Measurements from ENCODE around the gene TMTC2. TPM values are rescaled to one million over a fixed set of nuclear protein-coding genes. Genes with fewer than 3 reads are reported as not detected.

Gene TMTC2
- polyA plus RNA-seq, 1 donor from 2014 or later: 20.6 TPM

GRCh38 chr12:83141460-83141994, 454.8 kb downstream of the TMTC2 start:
- H3K36me3 ChIP-seq (ENCODE audit: insufficient read depth, low read length): no peaks in the 10 kb centered on the region
- no peaks in the 10 kb centered on the region for H3K9me3 ChIP-seq (ENCODE audit: low read length)
- no peak overlapping the region for H3K9ac ChIP-seq (ENCODE audit: low read length)
- no peaks in the 10 kb centered on the region for H4K20me1 ChIP-seq (ENCODE audit: insufficient read depth)
- no peaks in the 10 kb centered on the region for H3K9me2 ChIP-seq (ENCODE audit: insufficient read depth, low read length)
- H3F3A ChIP-seq (ENCODE audit: insufficient read depth, low read length, poor library complexity, severe bottlenecking): no peaks in the 10 kb centered on the region
- H3K27me3 ChIP-seq (ENCODE audit: insufficient read depth, low read depth, low read length): no peaks in the 10 kb centered on the region
- H2AFZ ChIP-seq (ENCODE audit: low read depth, low read length): no peak overlapping the region
- no peak overlapping the region for H3K4me2 ChIP-seq (ENCODE audit: low read length)
- no peaks in the 10 kb centered on the region for H3K79me2 ChIP-seq (replicated peaks; ENCODE audit: insufficient read depth, low read length)
- TF ChIP-seq RAD21 (conservative IDR thresholded peaks at IDR 0.05) (no peak), TAF1 (IDR thresholded peaks at IDR 0.05; ENCODE audit: low read depth) (no peak), POLR2AphosphoS5 (IDR thresholded peaks at IDR 0.05) (no peak), REST (IDR thresholded peaks at IDR 0.05; ENCODE audit: borderline replicate concordance) (no peak), SMC3 (conservative IDR thresholded peaks at IDR 0.05; ENCODE audit: poor library complexity) (no peak), EZH2 (IDR thresholded peaks at IDR 0.05; ENCODE audit: borderline replicate concordance, insufficient read depth, low read length, poor library complexity, severe bottlenecking) (no peak), MXI1 (conservative IDR thresholded peaks at IDR 0.05; ENCODE audit: poor library complexity, severe bottlenecking) (no peak), EP300 (conservative IDR thresholded peaks at IDR 0.05; ENCODE audit: poor library complexity, severe bottlenecking) (no peak), CTCF (IDR thresholded peaks at IDR 0.05; ENCODE audit: poor library complexity, severe bottlenecking) (no peak)
- no peak overlapping the region for H3K27ac ChIP-seq (ENCODE audit: low read length)
- H3K4me3 ChIP-seq (ENCODE audit: low read length): no peak overlapping the region

- Histone ChIP-seq H4K20me1 (ENCODE audit: insufficient read depth) (no peaks in the 10 kb centered on the region), H3K9me2 (ENCODE audit: insufficient read depth, low read length) (no peaks in the 10 kb centered on the region), H3K4me3 (ENCODE audit: low read length) (no peak overlapping the region), H3K79me2 (replicated peaks; ENCODE audit: insufficient read depth, low read length) (no peaks in the 10 kb centered on the region), H2AFZ (ENCODE audit: low read depth, low read length) (no peak overlapping the region), H3K4me2 (ENCODE audit: low read length) (peak overlapping the region; percentile 25), H3K27ac (ENCODE audit: low read length) (peak overlapping the region; percentile 47), H3K9me3 (ENCODE audit: low read length) (no peaks in the 10 kb centered on the region), H3K27me3 (ENCODE audit: insufficient read depth, low read depth, low read length) (no peaks in the 10 kb centered on the region), H3F3A (ENCODE audit: insufficient read depth, low read length, poor library complexity, severe bottlenecking) (no peaks in the 10 kb centered on the region), H3K36me3 (ENCODE audit: insufficient read depth, low read length) (no peaks in the 10 kb centered on the region), H3K9ac (ENCODE audit: low read length) (no peak overlapping the region)
- TF ChIP-seq REST (IDR thresholded peaks at IDR 0.05; ENCODE audit: borderline replicate concordance) (no peak), POLR2AphosphoS5 (IDR thresholded peaks at IDR 0.05) (peak; percentile 63), EZH2 (IDR thresholded peaks at IDR 0.05; ENCODE audit: borderline replicate concordance, insufficient read depth, low read length, poor library complexity, severe bottlenecking) (no peak), SMC3 (conservative IDR thresholded peaks at IDR 0.05; ENCODE audit: poor library complexity) (no peak), RAD21 (conservative IDR thresholded peaks at IDR 0.05) (peak; percentile 12), MXI1 (conservative IDR thresholded peaks at IDR 0.05; ENCODE audit: poor library complexity, severe bottlenecking) (no peak), CTCF (IDR thresholded peaks at IDR 0.05; ENCODE audit: poor library complexity, severe bottlenecking) (no peak), EP300 (conservative IDR thresholded peaks at IDR 0.05; ENCODE audit: poor library complexity, severe bottlenecking) (peak; percentile 63), TAF1 (IDR thresholded peaks at IDR 0.05; ENCODE audit: low read depth) (no peak)
Observed at GRCh38 chr12:83142914-83143313, 456.2 kb downstream of the TMTC2 start.
